GM23248 (cell line): ENCODE measurements around the gene PDE3A. TPM values are rescaled to one million over a fixed set of nuclear protein-coding genes. Genes with fewer than 3 reads are reported as not detected.
A peak's percentile ranks its signal among the peaks of the same experiment; 100 is the strongest.

Experiments used
- DNase-seq: peaks from one replicate; pipeline ENCODE4 v3.0.0-alpha.2; 2015
- H2AFZ ChIP-seq: fragments of 200-600 bp; sonication (generic); 2 replicates; pipeline ENCODE4 v1.6.1; 2016; ENCODE audit warnings: antibody characterized with exemption
- H3F3A ChIP-seq: fragments of 200-600 bp; sonication (generic); 2 replicates; pipeline ENCODE4 v1.6.1; 2016; ENCODE audit warnings: mild to moderate bottlenecking, antibody characterized with exemption, mixed run types; ENCODE audit not compliant: insufficient read depth
- H3K27ac ChIP-seq: fragments of 200-600 bp; sonication (generic); 2 replicates; pipeline ENCODE4 v1.5.1; 2016; ENCODE audit warnings: mild to moderate bottlenecking
- H3K27me3 ChIP-seq: fragments of 200-600 bp; sonication (generic); replicated peaks from 2 replicates; pipeline ENCODE4 v1.6.1; 2016; ENCODE audit warnings: mild to moderate bottlenecking; ENCODE audit not compliant: insufficient read depth
- H3K36me3 ChIP-seq: fragments of 200-600 bp; sonication (generic); 2 replicates; pipeline ENCODE4 v1.6.1; 2016; ENCODE audit warnings: low read depth, mild to moderate bottlenecking
- H3K4me1 ChIP-seq: fragments of 200-600 bp; sonication (generic); 2 replicates; pipeline ENCODE4 v1.6.1; 2016; ENCODE audit warnings: mild to moderate bottlenecking; ENCODE audit not compliant: insufficient read depth
- H3K4me2 ChIP-seq: fragments of 200-600 bp; sonication (generic); one replicate; pipeline ENCODE4 v1.6.1; 2016; ENCODE audit warnings: mild to moderate bottlenecking; ENCODE audit not compliant: unreplicated experiment
- H3K4me3 ChIP-seq: fragments of 200-600 bp; sonication (generic); 2 replicates; pipeline ENCODE4 v1.5.1; 2016; ENCODE audit warnings: mild to moderate bottlenecking
- H3K79me2 ChIP-seq: fragments of 200-600 bp; sonication (generic); 2 replicates; pipeline ENCODE4 v1.6.1; 2016; ENCODE audit warnings: mild to moderate bottlenecking; ENCODE audit not compliant: insufficient read depth
- H3K9ac ChIP-seq: fragments of 200-600 bp; sonication (generic); 2 replicates; pipeline ENCODE4 v1.6.1; 2016; ENCODE audit warnings: mild to moderate bottlenecking
- H3K9me2 ChIP-seq: fragments of 200-600 bp; sonication (generic); 2 replicates; pipeline ENCODE4 v1.6.1; 2016; ENCODE audit warnings: mixed run types, mild to moderate bottlenecking, moderate library complexity; ENCODE audit not compliant: insufficient read depth
- H3K9me3 ChIP-seq: fragments of 200-600 bp; sonication (generic); one replicate; pipeline ENCODE4 v1.6.1; 2017; ENCODE audit warnings: low read depth
- H4K20me1 ChIP-seq: fragments of 200-600 bp; sonication (generic); 2 replicates; pipeline ENCODE4 v1.6.0; 2016; ENCODE audit not compliant: insufficient read depth
- EZH2 ChIP-seq: fragments of 200-600 bp; sonication (generic); IDR thresholded peaks from 2 replicates; pipeline ENCODE4 v1.6.1; 2018; ENCODE audit warnings: antibody characterized with exemption, mild to moderate bottlenecking; ENCODE audit not compliant: insufficient read depth, poor library complexity, severe bottlenecking
- EZH2phosphoT487 ChIP-seq: fragments of 200-600 bp; sonication (generic); IDR thresholded peaks from 2 replicates; pipeline ENCODE4 v1.6.1; 2018; ENCODE audit warnings: antibody characterized with exemption, moderate library complexity, mild to moderate bottlenecking, low read depth; ENCODE audit not compliant: insufficient read depth
- WGBS, 2 experiments: methylation state at CpG; one replicate each; pipeline ENCODE4 v1.1.6; 2015 to 2017; ENCODE audit warnings: low lambda C conversion rate in 2 of 2, low coverage in 1 of 2; ENCODE audit errors: missing lambda C conversion rate in 2 of 2; 5-methylcytosine and 5-hydroxymethylcytosine counted together
- in situ Hi-C: fragments of 300-500 bp; cut with MboI; formaldehyde crosslinking; loops from 2 replicates; pipeline ENCODE4 v1.15.0; 2020
- polyA plus RNA-seq: library from polyadenylated mRNA; unstranded; fragments of >200 nt; fragmentation: Nextera tagmentation; extraction: Ambion mirVana; gene quantifications from 2 replicates; pipeline ENCODE4 v1.2.1, GENCODE V29; 2016
- total RNA-seq: library from RNA; depleted of rRNA; stranded (reverse); fragments of >200 nt; shearing (Covaris generic); gene quantifications from 2 replicates; pipeline ENCODE4 v1.2.3, GENCODE V29; 2014

PDE3A gene
- total and polyA plus RNA-seq, 2 experiments from 2014 or later, result 0.11 to 0.43 TPM

- no peaks in the 10 kb centered on the region for H3K79me2 ChIP-seq
- no peaks in the 10 kb centered on the region for H3K27me3 ChIP-seq
- no peaks in the 10 kb centered on the region for H3K9me3 ChIP-seq
- no peak overlapping the region for H3K4me2 ChIP-seq
- in situ Hi-C loops, result no loop called here
- no peak for TF ChIP-seq EZH2
- no peak for TF ChIP-seq EZH2phosphoT487
- no peaks in the 10 kb centered on the region for H4K20me1 ChIP-seq
- H3K27ac ChIP-seq, result no peak overlapping the region
- H3K9me2 ChIP-seq, result no peaks in the 10 kb centered on the region
- no peak for DNase-seq
- H3K4me3 ChIP-seq, result no peak overlapping the region
- 75 to 84% methylated on average over 3 of the region's 3 CpGs for WGBS, 2 experiments
- H3K9ac ChIP-seq, result no peak overlapping the region
- H3K36me3 ChIP-seq, result no peaks in the 10 kb centered on the region
- 0 out of 2 replicates have a peak, but pooled peaks cover 3% of the 10 kb centered on the region for H3K4me1 ChIP-seq
- no peak overlapping the region for H2AFZ ChIP-seq
- H3F3A ChIP-seq, result no peaks in the 10 kb centered on the region
Observed at GRCh38 chr12:20641106-20641505, 272.8 kb downstream of the PDE3A start.

GRCh38 chr12:20643822-20644221 lies 275.5 kb downstream of the PDE3A start:
- H3K27me3 ChIP-seq, result no peaks in the 10 kb centered on the region
- H3K9me3 ChIP-seq, result no peaks in the 10 kb centered on the region
- no peak overlapping the region for H3K4me3 ChIP-seq
- no peak overlapping the region for H3K9ac ChIP-seq
- H3K4me1 ChIP-seq, result no peaks in the 10 kb centered on the region
- no peaks in the 10 kb centered on the region for H3F3A ChIP-seq
- in situ Hi-C loops, result no loop called here
- TF ChIP-seq EZH2phosphoT487 (no peak), EZH2 (no peak)
- WGBS, 2 experiments, result 89 to 93% methylated on average over 2 of the region's 2 CpGs
- no peak overlapping the region for H2AFZ ChIP-seq
- DNase-seq, result no peak
- H3K79me2 ChIP-seq, result no peaks in the 10 kb centered on the region
- H3K4me2 ChIP-seq, result no peak overlapping the region
- H3K27ac ChIP-seq, result no peak overlapping the region
- H3K36me3 ChIP-seq, result no peaks in the 10 kb centered on the region
- no peaks in the 10 kb centered on the region for H3K9me2 ChIP-seq
- H4K20me1 ChIP-seq, result no peaks in the 10 kb centered on the region

DNA sequence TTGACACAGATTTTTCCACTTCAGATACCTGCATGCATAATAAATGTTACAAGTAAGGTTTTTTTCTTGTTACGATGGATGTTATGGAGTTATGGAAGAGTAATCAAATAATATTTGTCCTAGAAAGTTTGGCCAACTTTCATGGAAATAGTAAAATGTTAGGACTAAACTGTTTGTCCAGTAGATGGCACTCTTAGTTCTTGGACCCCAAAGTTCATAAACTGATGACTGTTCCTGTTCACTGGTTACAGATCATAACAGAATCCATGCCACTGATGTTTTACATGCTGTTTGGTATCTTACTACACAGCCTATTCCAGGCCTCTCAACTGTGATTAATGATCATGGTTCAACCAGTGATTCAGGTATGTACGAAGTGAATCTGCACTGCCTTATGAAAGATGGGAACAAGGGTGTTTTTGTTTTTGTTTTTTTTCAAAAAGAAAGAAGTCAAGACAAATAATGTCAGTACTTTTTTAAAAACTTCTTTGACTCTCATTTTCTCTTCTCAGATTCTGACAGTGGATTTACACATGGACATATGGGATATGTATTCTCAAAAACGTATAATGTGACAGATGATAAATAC lies 278.0 kb downstream of the PDE3A start:
- H2AFZ ChIP-seq, result peak overlapping the region; percentile 51
- 52 to 53% methylated on average over 3 of the region's 3 CpGs for WGBS, 2 experiments
- no peak overlapping the region for H3K4me2 ChIP-seq
- no peak overlapping the region for H3K9ac ChIP-seq
- no peak overlapping the region for H3K27ac ChIP-seq
- no peaks in the 10 kb centered on the region for H3K27me3 ChIP-seq
- in situ Hi-C loops, result no loop called here
- peak; percentile 73 for DNase-seq
- H4K20me1 ChIP-seq, result no peaks in the 10 kb centered on the region
- H3K9me3 ChIP-seq, result no peaks in the 10 kb centered on the region
- H3K9me2 ChIP-seq, result no peaks in the 10 kb centered on the region
- no peaks in the 10 kb centered on the region for H3K79me2 ChIP-seq
- no peak overlapping the region for H3K4me3 ChIP-seq
- H3K36me3 ChIP-seq, result no peaks in the 10 kb centered on the region
- H3F3A ChIP-seq, result no peaks in the 10 kb centered on the region
- H3K4me1 ChIP-seq, result no peaks in the 10 kb centered on the region
- TF ChIP-seq EZH2phosphoT487, result no peak
- no peak for TF ChIP-seq EZH2

DNA sequence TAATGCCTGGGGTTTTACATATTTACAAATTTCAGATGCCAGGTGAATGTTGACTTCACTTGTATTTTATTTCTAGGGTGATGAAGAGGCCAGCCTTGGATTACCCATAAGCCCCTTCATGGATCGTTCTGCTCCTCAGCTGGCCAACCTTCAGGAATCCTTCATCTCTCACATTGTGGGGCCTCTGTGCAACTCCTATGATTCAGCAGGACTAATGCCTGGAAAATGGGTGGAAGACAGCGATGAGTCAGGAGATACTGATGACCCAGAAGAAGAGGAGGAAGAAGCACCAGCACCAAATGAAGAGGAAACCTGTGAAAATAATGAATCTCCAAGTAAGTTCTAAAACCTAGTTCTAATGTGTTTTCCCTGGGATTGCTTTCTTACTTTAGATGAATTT lies 285.5 kb downstream of the PDE3A start:
- no peak overlapping the region for H3K4me2 ChIP-seq
- no peaks in the 10 kb centered on the region for H3K9me3 ChIP-seq
- H3K4me1 ChIP-seq, result no peaks in the 10 kb centered on the region
- H3K79me2 ChIP-seq, result no peaks in the 10 kb centered on the region
- no peaks in the 10 kb centered on the region for H3K36me3 ChIP-seq
- H3F3A ChIP-seq, result no peaks in the 10 kb centered on the region
- WGBS, 2 experiments, result 55 to 66% methylated on average over 2 of the region's 2 CpGs
- no peaks in the 10 kb centered on the region for H4K20me1 ChIP-seq
- H3K9ac ChIP-seq, result no peak overlapping the region
- TF ChIP-seq EZH2 (no peak), EZH2phosphoT487 (no peak)
- DNase-seq, result peak; percentile 41
- no peaks in the 10 kb centered on the region for H3K9me2 ChIP-seq
- no peak overlapping the region for H3K27ac ChIP-seq
- no peak overlapping the region for H3K4me3 ChIP-seq
- no peaks in the 10 kb centered on the region for H3K27me3 ChIP-seq
- in situ Hi-C loops, result no loop called here
- no peak overlapping the region for H2AFZ ChIP-seq
